ENCODE measurements around the gene ATP7B. TPM values are rescaled to one million over a fixed set of nuclear protein-coding genes. Genes with fewer than 3 reads are reported as not detected.

ATP7B gene
- total RNA-seq, 1 donor from 2014 or later, result 0.91 TPM

GRCh38 chr13:51929699-51930098 is 81.6 kb downstream of the ATP7B start:
- H3K9me3 Mint-ChIP-seq, result no peaks in the 10 kb centered on the region
- no peak overlapping the region for H3K27ac Mint-ChIP-seq
- intact Hi-C loops (cut with micrococcal nuclease), result no loop called here
- H3K27me3 Mint-ChIP-seq (ENCODE audit: low read depth), result peaks cover 6% of the 10 kb centered on the region
- DNase-seq (ENCODE audit: low spot score), result no peak
- no peaks in the 10 kb centered on the region for H3K36me3 Mint-ChIP-seq (ENCODE audit: low read depth)
- no peak overlapping the region for H3K4me3 Mint-ChIP-seq (ENCODE audit: low read depth)
- H3K4me1 Mint-ChIP-seq (ENCODE audit: low read depth), result peaks cover 12% of the 10 kb centered on the region

- H3K9me3 Mint-ChIP-seq, result no peaks in the 10 kb centered on the region
- H3K27me3 Mint-ChIP-seq (ENCODE audit: low read depth), result peaks cover 7% of the 10 kb centered on the region
- no peak overlapping the region for H3K4me3 Mint-ChIP-seq (ENCODE audit: low read depth)
- peaks cover 20% of the 10 kb centered on the region for H3K4me1 Mint-ChIP-seq (ENCODE audit: low read depth)
- intact Hi-C loops (cut with micrococcal nuclease), result no loop called here
- no peak overlapping the region for H3K27ac Mint-ChIP-seq
- DNase-seq (ENCODE audit: low spot score), result no peak
- H3K36me3 Mint-ChIP-seq (ENCODE audit: low read depth), result no peaks in the 10 kb centered on the region
Observed at GRCh38 chr13:51928231-51928630, 83.0 kb downstream of the ATP7B start.

DNA sequence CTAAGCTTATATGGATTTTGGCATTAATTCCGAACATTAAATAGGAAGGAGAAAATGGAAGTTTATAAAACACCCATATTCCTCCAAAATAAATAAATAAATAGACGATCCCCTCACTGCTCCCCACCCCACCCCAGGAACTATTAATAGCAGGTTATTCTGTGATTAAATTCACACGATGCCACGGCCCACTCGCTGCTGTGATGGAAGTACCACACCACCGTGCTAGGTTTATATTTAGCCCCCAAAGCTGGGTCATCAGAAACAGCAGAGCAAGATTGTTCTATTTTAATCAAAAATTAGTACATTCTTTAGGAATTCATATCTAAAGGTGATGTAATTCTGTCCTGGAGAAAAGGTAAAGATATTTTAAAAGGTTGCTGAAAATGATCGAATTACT is 84.1 kb downstream of the ATP7B start:
- Mint-ChIP-seq H3K4me1 (ENCODE audit: low read depth) (peaks cover 23% of the 10 kb centered on the region), H3K27ac (no peak overlapping the region)

GRCh38 chr13:51926528-51926885 is 84.7 kb downstream of the ATP7B start:
- Mint-ChIP-seq H3K27me3 (ENCODE audit: low read depth) (peaks cover 7% of the 10 kb centered on the region), H3K36me3 (ENCODE audit: low read depth) (no peaks in the 10 kb centered on the region), H3K9me3 (no peaks in the 10 kb centered on the region), H3K27ac (no peak overlapping the region), H3K4me3 (ENCODE audit: low read depth) (no peak overlapping the region), H3K4me1 (ENCODE audit: low read depth) (peaks cover 28% of the 10 kb centered on the region)
- intact Hi-C loops (cut with micrococcal nuclease), result no loop called here
- no peak for DNase-seq (ENCODE audit: low spot score)

More for the DNA sequence above, 84.1 kb downstream of the ATP7B start:
- Mint-ChIP-seq H3K9me3 (no peaks in the 10 kb centered on the region), H3K4me3 (ENCODE audit: low read depth) (no peak overlapping the region), H3K36me3 (ENCODE audit: low read depth) (no peaks in the 10 kb centered on the region), H3K27me3 (ENCODE audit: low read depth) (peaks cover 7% of the 10 kb centered on the region)
- intact Hi-C loops (cut with micrococcal nuclease), result no loop called here
- no peak for DNase-seq (ENCODE audit: low spot score)

DNA sequence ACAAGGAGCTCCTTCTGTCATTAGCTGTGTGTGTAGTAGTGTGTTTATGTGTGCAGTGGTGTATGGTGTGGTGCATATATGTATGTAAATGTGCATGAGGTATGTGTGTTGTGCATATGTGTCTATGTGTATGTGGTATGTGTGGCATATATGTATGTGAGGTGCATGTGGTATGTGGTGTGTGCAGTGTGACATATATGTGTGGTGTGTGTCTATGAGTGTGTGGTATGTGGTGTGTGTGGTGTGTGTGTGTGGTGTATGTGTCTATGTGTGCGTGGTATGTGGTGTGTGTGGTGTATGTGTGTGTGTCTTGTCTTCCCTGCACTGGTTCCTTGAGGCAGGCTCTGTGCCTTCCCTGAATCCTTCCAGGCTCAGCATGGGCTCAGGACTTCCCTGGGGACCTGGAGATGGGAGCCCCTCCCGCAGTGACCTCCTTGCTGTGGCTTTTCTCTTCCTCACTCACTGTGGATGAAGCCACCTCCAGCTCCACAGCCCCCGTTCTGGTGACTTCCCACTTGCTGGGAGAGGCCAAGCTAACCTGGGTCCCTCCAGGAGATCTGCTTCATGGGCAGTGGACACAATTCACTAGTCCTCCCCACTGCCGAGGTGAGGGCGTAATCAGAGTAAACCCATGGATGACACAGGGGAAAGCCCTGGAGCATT is 85.3 kb downstream of the ATP7B start:
- no peak overlapping the region for H3K4me3 Mint-ChIP-seq (ENCODE audit: low read depth)
- peaks cover 6% of the 10 kb centered on the region for H3K27me3 Mint-ChIP-seq (ENCODE audit: low read depth)
- no peak overlapping the region for H3K27ac Mint-ChIP-seq
- no peaks in the 10 kb centered on the region for H3K9me3 Mint-ChIP-seq
- H3K36me3 Mint-ChIP-seq (ENCODE audit: low read depth), result no peaks in the 10 kb centered on the region
- H3K4me1 Mint-ChIP-seq (ENCODE audit: low read depth), result peaks cover 28% of the 10 kb centered on the region
- intact Hi-C loops (cut with micrococcal nuclease), result no loop called here
- DNase-seq (ENCODE audit: low spot score), result no peak

DNA sequence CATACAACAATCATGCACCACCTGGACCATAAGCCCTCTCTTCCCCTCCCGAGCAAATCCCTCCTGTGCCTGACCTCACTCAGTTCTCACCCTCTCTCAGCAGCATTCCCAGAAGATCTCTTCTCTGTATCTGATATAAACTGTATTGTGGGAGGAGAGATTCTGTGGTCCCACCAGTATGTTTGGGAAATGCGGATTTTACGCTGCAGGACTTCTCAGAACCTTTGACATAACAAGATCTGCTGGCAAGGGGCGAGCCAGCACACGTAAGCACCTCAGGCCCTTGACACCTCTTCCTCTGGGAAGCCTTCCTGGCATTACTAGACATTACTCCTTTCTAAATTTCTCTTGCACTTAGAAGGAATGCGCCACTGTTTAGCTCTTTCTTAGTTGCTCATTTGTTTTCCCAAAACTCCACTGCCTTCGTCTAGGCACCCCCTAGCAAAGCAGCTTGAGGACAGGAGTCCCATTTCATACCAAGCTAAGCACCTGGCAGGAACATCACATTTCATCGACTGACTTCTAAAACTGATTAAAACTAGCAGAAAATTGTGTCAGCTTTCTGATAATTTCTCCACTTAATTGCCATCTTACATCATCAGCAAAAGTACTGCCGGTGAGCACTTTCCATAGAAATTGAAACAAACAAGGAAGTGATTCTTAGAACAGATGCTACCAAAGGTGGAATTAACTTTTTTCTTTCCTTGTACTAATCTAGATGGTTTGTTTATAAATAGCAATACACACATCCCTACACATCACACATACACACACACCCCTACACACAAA is 86.3 kb downstream of the ATP7B start:
- H3K27me3 Mint-ChIP-seq (ENCODE audit: low read depth), result peaks cover 4% of the 10 kb centered on the region
- peaks cover 28% of the 10 kb centered on the region for H3K4me1 Mint-ChIP-seq (ENCODE audit: low read depth)
- no peaks in the 10 kb centered on the region for H3K9me3 Mint-ChIP-seq
- DNase-seq (ENCODE audit: low spot score), result no peak
- no peak overlapping the region for H3K27ac Mint-ChIP-seq
- no peaks in the 10 kb centered on the region for H3K36me3 Mint-ChIP-seq (ENCODE audit: low read depth)
- H3K4me3 Mint-ChIP-seq (ENCODE audit: low read depth), result no peak overlapping the region
- intact Hi-C loops (cut with micrococcal nuclease), result no loop called here

GRCh38 chr13:51923983-51924539 is 87.2 kb downstream of the ATP7B start:
- DNase-seq (ENCODE audit: low spot score), result no peak
- peaks cover 4% of the 10 kb centered on the region for H3K27me3 Mint-ChIP-seq (ENCODE audit: low read depth)
- H3K4me3 Mint-ChIP-seq (ENCODE audit: low read depth), result no peak overlapping the region
- H3K27ac Mint-ChIP-seq, result no peak overlapping the region
- intact Hi-C loops (cut with micrococcal nuclease), result no loop called here
- H3K9me3 Mint-ChIP-seq, result no peaks in the 10 kb centered on the region
- H3K36me3 Mint-ChIP-seq (ENCODE audit: low read depth), result no peaks in the 10 kb centered on the region
- H3K4me1 Mint-ChIP-seq (ENCODE audit: low read depth), result peaks cover 28% of the 10 kb centered on the region

- DNase-seq (ENCODE audit: low spot score), result no peak
- H3K9me3 Mint-ChIP-seq, result no peaks in the 10 kb centered on the region
- intact Hi-C loops (cut with micrococcal nuclease), result no loop called here
Observed at GRCh38 chr13:51922771-51923480, 88.3 kb downstream of the ATP7B start.

GRCh38 chr13:51921790-51922740 is 89.2 kb downstream of the ATP7B start:
- Mint-ChIP-seq H3K27me3 (ENCODE audit: low read depth) (peaks cover 4% of the 10 kb centered on the region), H3K9me3 (no peaks in the 10 kb centered on the region), H3K36me3 (ENCODE audit: low read depth) (no peaks in the 10 kb centered on the region), H3K4me3 (ENCODE audit: low read depth) (no peak overlapping the region), H3K4me1 (ENCODE audit: low read depth) (peaks cover 28% of the 10 kb centered on the region), H3K27ac (no peak overlapping the region)
- intact Hi-C loops (cut with micrococcal nuclease), result no loop called here
- DNase-seq (ENCODE audit: low spot score), result no peak

More at GRCh38 chr13:51922771-51923480, 88.3 kb downstream of the ATP7B start:
- peaks cover 28% of the 10 kb centered on the region for H3K4me1 Mint-ChIP-seq (ENCODE audit: low read depth)
- peaks cover 4% of the 10 kb centered on the region for H3K27me3 Mint-ChIP-seq (ENCODE audit: low read depth)
- H3K36me3 Mint-ChIP-seq (ENCODE audit: low read depth), result no peaks in the 10 kb centered on the region
- H3K27ac Mint-ChIP-seq, result no peak overlapping the region
- no peak overlapping the region for H3K4me3 Mint-ChIP-seq (ENCODE audit: low read depth)

DNA sequence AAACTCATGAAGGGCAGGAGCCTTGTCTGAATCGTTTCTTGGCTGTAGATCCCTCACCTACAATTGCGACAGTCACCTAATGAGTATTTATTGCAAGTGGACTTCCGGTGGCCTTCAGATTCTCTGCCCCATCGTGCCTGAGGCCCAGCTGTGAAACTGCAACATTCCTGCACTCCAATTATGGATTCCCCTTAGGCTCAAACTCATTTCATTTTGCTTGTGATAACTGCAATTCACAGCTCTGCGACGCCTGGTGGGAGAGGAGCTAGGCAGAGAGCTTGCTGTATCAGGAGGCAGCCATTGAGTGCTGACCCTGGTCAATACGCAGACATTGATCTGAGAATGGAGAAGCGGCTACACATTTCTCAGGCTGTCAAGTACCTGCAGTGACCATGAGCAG is 90.5 kb downstream of the ATP7B start:
- no peak overlapping the region for H3K4me3 Mint-ChIP-seq (ENCODE audit: low read depth)
- no peaks in the 10 kb centered on the region for H3K9me3 Mint-ChIP-seq
- no peak for DNase-seq (ENCODE audit: low spot score)
- H3K27ac Mint-ChIP-seq, result no peak overlapping the region
- H3K36me3 Mint-ChIP-seq (ENCODE audit: low read depth), result no peaks in the 10 kb centered on the region
- H3K27me3 Mint-ChIP-seq (ENCODE audit: low read depth), result peaks cover 3% of the 10 kb centered on the region
- intact Hi-C loops (cut with micrococcal nuclease), result no loop called here
- H3K4me1 Mint-ChIP-seq (ENCODE audit: low read depth), result peaks cover 27% of the 10 kb centered on the region

DNA sequence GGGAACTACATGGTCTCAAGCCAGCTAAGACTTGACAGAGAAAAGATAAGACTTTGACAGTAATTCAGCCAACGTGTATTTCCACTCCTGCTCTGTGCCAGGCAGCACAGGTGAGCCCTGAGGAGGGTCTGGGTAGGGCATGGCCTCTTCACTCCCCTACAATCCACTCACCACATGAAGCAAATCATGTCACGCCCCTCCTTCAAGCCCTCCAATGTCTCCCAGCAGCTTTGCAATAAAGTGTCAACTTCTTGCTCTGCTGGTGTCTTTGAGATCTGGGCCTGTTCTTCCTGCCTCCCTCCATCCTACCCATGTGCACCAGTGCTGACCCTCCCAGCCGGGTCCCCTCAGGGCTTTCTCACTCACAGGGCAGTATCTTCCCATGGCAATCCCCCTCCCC is 91.0 kb downstream of the ATP7B start:
- no peak overlapping the region for H3K4me3 Mint-ChIP-seq (ENCODE audit: low read depth)
- no peak for DNase-seq (ENCODE audit: low spot score)

GRCh38 chr13:51919531-51919930 is 91.7 kb downstream of the ATP7B start:
- Mint-ChIP-seq H3K27ac (no peak overlapping the region), H3K4me1 (ENCODE audit: low read depth) (peaks cover 15% of the 10 kb centered on the region), H3K4me3 (ENCODE audit: low read depth) (no peak overlapping the region), H3K27me3 (ENCODE audit: low read depth) (peaks cover under 1% of the 10 kb centered on the region), H3K36me3 (ENCODE audit: low read depth) (no peaks in the 10 kb centered on the region), H3K9me3 (no peaks in the 10 kb centered on the region)
- no peak for DNase-seq (ENCODE audit: low spot score)
- intact Hi-C loops (cut with micrococcal nuclease), result no loop called here

More for the DNA sequence above, 91.0 kb downstream of the ATP7B start:
- intact Hi-C loops (cut with micrococcal nuclease), result no loop called here
- peaks cover 22% of the 10 kb centered on the region for H3K4me1 Mint-ChIP-seq (ENCODE audit: low read depth)
- H3K36me3 Mint-ChIP-seq (ENCODE audit: low read depth), result no peaks in the 10 kb centered on the region
- no peak overlapping the region for H3K27ac Mint-ChIP-seq
- H3K9me3 Mint-ChIP-seq, result no peaks in the 10 kb centered on the region
- H3K27me3 Mint-ChIP-seq (ENCODE audit: low read depth), result peaks cover 3% of the 10 kb centered on the region
